GM18511 (cell line): ENCODE measurements around the gene ITGB7.

Experiments
- ATAC-seq: cut with Tn5 transposase; IDR thresholded peaks from one replicate; pipeline ENCODE4 v1.9.1; 2021; ENCODE audit warnings: mild to moderate bottlenecking, moderate library complexity; ENCODE audit not compliant: unreplicated experiment

Gene ITGB7

GRCh38 chr12:53231921-53232645, 25.0 kb upstream of the ITGB7 start, which contains the start of gene RARG:
RARG (minus strand) TSS chr12:53232209; CDS start chr12:53227545, 4,664 bp downstream.
- ATAC-seq = peak; percentile 65

DNA sequence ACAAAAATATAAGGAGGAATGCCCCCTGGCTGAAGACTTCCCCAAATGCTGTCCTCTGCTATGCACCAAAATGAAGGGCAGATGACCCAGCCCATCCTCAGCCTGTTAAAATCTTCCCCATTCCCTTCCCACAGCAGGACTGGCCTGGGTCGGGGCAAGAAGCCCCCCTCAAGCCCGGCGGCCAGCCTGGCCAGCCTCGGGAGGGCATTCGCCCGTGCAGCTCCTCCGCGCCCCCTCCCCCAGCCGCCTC, 24.5 kb upstream of the ITGB7 start:
- no peak for ATAC-seq

- no peak for ATAC-seq
Observed at GRCh38 chr12:53230108-53230845, 23.2 kb upstream of the ITGB7 start.

DNA sequence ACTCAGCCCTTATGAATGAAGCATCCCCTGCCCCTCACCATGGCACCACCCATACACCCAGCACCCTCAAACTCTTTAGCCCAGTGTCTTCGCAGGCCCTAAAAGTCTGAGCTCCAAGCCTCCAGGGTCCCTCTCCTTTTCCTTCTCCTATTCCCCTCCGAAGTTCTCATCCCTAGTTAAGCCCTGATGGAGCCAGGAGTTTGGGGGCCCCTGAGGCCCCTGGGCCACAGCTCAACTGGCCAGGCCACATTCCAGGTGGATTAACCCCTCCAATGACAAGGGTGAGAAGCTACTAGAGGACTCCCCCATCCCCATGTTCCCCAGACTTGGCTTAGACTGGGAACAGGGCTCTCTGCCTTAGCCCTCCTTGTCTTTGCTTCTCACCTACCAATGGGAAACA, 22.4 kb upstream of the ITGB7 start:
- no peak for ATAC-seq

DNA sequence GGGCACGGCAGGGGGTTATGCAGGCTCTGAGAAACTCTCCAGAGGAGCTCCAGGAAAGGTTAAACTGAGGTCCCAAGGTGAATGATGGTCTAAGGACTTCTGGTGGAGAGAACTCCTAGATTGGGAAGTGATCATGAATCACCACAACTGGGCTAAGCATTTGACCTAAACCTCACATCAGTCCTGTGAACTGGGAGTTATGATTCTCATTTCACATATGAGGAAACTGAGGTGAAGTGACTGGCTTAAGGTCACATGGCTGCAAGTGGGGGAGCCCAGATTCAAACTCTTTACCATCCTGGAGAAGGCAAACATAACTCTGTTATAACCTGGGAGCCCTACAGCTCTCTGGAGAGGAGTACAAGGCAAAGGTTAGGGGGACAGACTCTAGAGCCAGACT, 20.8 kb upstream of the ITGB7 start:
- ATAC-seq = no peak

- ATAC-seq = no peak
Observed at GRCh38 chr12:53227341-53227740, 20.3 kb upstream of the ITGB7 start.

GRCh38 chr12:53226815-53227214, 19.8 kb upstream of the ITGB7 start:
- no peak for ATAC-seq

DNA sequence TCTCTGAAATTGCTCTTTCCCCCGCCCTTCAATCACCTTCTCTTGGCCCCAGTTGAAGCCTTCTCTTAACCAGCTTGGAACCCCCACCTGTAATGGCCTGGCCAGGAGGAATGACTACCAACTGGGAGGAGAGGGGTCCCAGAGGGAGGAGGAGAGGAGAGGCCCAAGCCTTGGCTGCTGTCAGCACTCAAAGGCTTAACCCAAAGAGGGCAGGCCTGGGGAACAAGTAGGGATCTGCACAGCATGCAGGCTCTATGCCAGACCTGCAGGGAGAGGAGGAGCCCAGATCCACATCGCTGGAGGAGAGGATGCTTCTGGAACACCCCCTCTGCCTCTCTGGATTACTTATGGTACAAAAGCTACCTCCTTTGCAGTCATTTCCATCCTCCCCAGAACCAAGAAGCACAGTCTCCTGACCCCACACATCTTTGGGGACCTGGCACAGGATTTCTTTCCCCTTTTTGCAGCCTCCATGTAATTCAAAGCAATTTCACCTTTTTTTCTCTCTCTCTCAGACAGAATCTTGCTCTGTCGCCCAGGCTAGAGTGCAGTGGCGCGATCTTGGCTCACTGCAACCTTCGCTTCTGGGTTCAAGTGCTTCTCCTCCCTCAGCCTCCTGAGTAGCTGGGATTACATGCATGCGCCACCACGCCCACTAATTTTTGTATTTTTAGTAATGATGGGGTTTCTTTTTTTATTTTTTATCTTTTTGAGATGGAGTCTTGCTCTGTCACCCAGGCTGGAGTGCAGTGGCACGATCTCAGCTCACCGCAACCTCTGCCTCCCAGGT, 18.8 kb upstream of the ITGB7 start:
- ATAC-seq = no peak

- no peak for ATAC-seq
Observed at GRCh38 chr12:53224897-53225634, 18.0 kb upstream of the ITGB7 start.

DNA sequence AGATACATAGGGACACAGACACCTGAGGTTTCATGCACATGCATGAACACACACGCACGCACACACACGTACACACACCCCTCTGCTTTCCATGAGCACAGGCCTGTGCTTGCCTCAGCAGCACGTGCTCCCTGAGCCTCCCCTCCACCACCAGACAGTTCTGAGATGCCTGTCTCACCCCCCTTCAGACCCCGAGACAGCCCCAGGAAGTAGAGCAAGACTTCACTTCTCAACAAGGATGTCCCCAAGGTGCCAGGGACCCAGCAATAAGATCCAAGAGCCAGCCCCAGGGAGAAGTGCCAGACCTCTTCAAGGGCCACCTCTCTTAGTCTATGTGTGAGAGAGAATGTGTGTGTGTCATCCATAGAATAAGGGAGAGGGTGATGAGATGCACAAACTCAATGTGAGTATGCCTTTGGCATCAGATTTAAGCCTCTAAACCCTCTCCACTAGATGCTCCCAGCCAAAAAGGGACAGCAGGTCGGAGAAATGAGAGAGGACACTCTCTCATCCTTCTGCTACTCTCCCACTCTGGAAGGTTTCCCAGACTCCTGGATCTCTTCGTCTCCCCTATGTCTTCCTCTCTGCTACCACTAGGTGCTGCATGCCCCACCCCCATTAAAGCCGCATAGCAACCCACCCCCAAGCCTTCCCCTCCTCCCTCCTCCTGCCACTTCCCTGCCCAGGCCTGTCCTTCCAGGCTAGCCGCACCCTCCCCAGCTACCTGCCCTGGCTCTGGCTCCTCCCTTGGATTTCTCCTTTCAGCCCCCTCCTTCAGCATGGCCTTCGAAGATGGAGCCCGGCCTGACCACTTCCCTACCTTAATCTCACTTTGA, 17.2 kb upstream of the ITGB7 start:
- no peak for ATAC-seq

GRCh38 chr12:53223389-53224060, 16.5 kb upstream of the ITGB7 start:
- ATAC-seq = no peak

- ATAC-seq = no peak
Observed at GRCh38 chr12:53222806-53223261, 15.8 kb upstream of the ITGB7 start.

DNA sequence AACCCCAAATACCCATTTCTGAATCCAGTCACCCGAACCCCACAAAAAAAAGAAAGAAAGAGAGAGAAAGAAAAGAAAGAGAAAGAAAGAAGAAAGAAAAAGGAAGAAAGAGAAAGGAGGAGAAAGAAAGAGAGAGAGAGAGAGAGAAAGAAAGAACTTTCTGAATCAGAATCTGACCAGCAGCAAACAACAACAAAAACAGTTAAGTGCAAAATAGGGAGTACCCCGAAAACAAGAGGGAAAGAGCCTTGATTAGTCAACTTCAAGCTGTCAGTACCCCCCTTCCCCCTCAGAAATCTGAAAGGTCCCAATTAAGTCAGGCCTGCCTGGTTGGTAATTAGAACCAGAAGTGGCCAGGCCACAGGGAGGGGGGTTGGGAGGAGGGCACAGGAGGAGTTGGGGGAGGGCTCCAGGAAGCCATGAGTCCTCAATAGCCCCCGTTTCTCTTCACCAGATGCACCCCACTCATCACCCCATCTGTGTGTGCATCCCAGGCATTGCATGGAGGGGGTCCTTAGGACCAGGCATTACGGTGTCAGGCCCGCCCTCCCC, 15.2 kb upstream of the ITGB7 start:
- no peak for ATAC-seq

- ATAC-seq = peak; percentile 35
Observed at GRCh38 chr12:53221203-53222080, 14.4 kb upstream of the ITGB7 start.

DNA sequence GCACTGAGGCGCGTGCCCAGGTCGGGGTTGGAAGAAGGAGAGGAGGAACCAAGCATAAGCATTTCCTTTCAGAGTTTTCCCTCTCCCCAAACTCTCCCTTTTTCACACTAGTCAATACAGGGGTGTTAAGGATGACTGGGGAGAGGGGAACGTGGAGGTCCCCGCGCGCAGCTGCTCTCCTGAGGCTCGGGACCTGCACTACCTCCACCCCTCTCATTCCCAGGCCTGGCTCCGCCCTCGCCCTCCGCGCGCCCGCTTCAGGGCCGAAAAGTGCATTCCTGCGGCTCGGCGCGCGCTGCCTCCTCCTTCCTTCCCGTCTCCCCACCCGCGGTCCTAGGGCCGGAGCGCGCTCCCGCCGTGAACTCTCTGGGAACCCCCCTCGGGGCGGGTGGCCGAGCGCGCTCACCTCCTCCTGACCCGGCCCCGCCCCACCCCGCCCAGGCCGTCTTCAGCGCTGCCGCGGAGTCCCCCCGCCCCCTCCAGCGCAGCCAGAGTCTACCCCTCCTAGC, 13.7 kb upstream of the ITGB7 start:
- ATAC-seq = peak; percentile 66

DNA sequence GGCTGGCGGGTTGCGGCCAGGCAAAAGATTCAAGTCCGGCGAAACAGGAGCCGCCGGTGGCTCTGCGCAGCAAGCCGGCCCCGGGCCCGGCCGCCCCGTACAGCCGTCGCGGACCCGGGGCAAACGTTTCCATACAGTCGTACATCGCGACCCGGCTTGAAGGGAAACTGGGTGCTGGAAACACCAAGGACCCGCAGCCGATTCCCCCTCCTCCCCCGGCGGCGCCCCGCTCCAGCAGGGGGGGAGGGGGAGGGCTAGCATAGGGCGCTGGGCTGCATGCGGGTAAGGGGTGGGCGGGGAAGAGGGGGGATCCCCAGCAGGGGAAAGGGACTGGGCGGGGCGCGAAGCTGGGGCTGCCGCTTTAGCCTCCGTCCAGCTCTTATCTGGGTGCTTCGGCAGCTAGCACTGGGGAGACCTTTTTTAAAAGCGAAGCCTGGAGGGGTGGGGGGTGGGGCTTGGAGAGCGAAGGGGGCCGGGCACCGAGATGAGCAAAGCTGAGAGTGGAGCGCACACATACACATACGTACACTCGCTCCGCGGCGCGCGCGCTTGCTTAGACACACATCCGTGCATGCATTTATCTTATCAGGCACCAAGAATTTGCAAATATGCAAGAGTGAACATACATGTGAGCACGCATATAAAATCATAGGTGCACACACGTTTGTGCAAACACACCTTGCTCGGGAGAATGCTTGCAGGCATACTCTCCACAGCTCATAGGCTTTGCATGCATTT, 13.1 kb upstream of the ITGB7 start:
- ATAC-seq = peak; percentile 52

GRCh38 chr12:53219292-53219955, 12.4 kb upstream of the ITGB7 start:
- peak; percentile 27 for ATAC-seq
